ENCODE results near the gene ROBO4. TPM values are rescaled to one million over a fixed set of nuclear protein-coding genes. Genes with fewer than 3 reads are reported as not detected.

Gene ROBO4
- total RNA-seq, 2 experiments from 2014 or later = not detected

DNA sequence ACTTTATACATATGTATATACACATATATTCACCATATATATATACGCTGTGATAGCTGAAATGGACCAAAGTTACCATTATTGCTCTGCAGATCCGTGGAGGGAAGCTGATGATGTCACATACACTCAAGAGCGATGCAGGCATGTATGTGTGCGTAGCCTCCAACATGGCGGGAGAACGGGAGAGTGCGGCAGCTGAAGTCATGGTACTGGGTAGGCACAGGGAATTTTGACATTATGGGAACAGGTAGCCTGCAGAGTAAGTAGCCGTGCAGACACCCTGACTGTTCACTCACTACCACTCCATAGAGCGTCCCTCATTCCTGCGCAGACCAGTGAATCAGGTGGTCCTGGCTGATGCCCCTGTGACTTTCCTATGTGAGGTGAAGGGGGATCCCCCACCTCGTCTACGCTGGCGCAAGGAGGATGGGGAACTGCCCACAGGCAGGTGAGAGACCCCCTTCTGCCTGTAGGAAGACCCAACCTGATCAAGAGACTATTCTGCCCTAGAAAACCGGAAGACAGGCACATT, 27.7 kb downstream of the ROBO4 start:
- DNase-seq = no peak
- ChIA-PET CTCF (no interaction called here), POLR2A (no interaction called here)
- Mint-ChIP-seq H3K36me3 (ENCODE audit: low read depth) (no peaks in the 10 kb centered on the region), H3K4me1 (ENCODE audit: low read depth) (peaks cover 26% of the 10 kb centered on the region), H3K27ac (no peak overlapping the region), H3K27me3 (peaks cover 76% of the 10 kb centered on the region), H3K4me3 (no peak overlapping the region), H3K9me3 (no peaks in the 10 kb centered on the region)
- intact Hi-C loops (cut with micrococcal nuclease) = no loop called here
- TF ChIP-seq, protein P1, sequence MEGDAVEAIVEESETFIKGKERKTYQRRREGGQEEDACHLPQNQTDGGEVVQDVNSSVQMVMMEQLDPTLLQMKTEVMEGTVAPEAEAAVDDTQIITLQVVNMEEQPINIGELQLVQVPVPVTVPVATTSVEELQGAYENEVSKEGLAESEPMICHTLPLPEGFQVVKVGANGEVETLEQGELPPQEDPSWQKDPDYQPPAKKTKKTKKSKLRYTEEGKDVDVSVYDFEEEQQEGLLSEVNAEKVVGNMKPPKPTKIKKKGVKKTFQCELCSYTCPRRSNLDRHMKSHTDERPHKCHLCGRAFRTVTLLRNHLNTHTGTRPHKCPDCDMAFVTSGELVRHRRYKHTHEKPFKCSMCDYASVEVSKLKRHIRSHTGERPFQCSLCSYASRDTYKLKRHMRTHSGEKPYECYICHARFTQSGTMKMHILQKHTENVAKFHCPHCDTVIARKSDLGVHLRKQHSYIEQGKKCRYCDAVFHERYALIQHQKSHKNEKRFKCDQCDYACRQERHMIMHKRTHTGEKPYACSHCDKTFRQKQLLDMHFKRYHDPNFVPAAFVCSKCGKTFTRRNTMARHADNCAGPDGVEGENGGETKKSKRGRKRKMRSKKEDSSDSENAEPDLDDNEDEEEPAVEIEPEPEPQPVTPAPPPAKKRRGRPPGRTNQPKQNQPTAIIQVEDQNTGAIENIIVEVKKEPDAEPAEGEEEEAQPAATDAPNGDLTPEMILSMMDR (IDR thresholded peaks at IDR 0.05) = no peak
- ATAC-seq = no peak

- H3K36me3 Mint-ChIP-seq (ENCODE audit: low read depth) = no peaks in the 10 kb centered on the region
- DNase-seq (no peak), ATAC-seq (no peak)
- peaks cover 77% of the 10 kb centered on the region for H3K27me3 Mint-ChIP-seq
- CTCF ChIA-PET = no interaction called here
- TF ChIP-seq, protein P1 (IDR thresholded peaks at IDR 0.05) = no peak
- POLR2A ChIA-PET = interaction anchor here (0.6 kb wide), 1 partner anchor 246 kb away, joined by 3 read pairs; the partner anchor contains the start of gene TBRG1
- no peak overlapping the region for H3K27ac Mint-ChIP-seq
- intact Hi-C loops (cut with micrococcal nuclease) = no loop called here
- H3K4me3 Mint-ChIP-seq = no peak overlapping the region
- no peaks in the 10 kb centered on the region for H3K9me3 Mint-ChIP-seq
- H3K4me1 Mint-ChIP-seq (ENCODE audit: low read depth) = peaks cover 28% of the 10 kb centered on the region
These were observed 28.3 kb downstream of the ROBO4 start for GRCh38 chr11:124869331-124869730.

- POLR2A ChIA-PET = interaction anchor here (0.6 kb wide), 1 partner anchor 246 kb away, joined by 3 read pairs; the partner anchor contains the start of gene TBRG1
- no peak overlapping the region for H3K27ac Mint-ChIP-seq
- CTCF ChIA-PET = no interaction called here
- no peak for DNase-seq
- ATAC-seq = no peak
- H3K4me1 Mint-ChIP-seq (ENCODE audit: low read depth) = peaks cover 29% of the 10 kb centered on the region
- intact Hi-C loops (cut with micrococcal nuclease) = no loop called here
- peaks cover 84% of the 10 kb centered on the region for H3K27me3 Mint-ChIP-seq
- no peak overlapping the region for H3K4me3 Mint-ChIP-seq
- TF ChIP-seq, protein P1 (IDR thresholded peaks at IDR 0.05) = no peak
- H3K36me3 Mint-ChIP-seq (ENCODE audit: low read depth) = no peaks in the 10 kb centered on the region
- no peaks in the 10 kb centered on the region for H3K9me3 Mint-ChIP-seq
These were observed 29.1 kb downstream of the ROBO4 start for GRCh38 chr11:124868331-124869274.

DNA sequence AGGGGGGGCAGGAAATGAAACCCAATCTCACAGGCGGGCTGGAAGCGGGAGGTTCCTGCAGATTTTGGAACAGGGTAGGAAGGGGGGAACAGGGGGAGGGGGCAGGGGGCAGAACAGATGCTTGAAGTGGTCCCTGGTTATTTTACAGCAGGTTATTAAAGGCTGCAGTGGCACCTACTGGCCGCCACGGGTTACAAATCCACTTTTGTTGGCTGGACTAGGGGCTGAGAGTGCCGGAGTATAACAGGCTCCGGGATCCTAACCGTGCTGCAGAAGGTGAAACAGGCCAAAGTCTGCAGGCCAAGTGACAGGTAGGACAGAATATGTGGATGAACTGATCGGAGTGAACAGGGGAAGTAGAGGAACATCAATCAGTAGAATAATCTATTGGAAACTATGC, 30.0 kb downstream of the ROBO4 start:
- intact Hi-C loops (cut with micrococcal nuclease) = loop anchor here (2.0 kb wide), 1 partner anchor 31 kb away; no protein-coding TSS in a partner anchor
- ChIA-PET CTCF (interaction anchor here (1.9 to 3.3 kb wide), 6 partner anchors 8 to 198 kb away, joined by 4 to 37 read pairs (median 22); no protein-coding TSS in a partner anchor), POLR2A (no interaction called here)
- H3K4me3 Mint-ChIP-seq = no peak overlapping the region
- no peaks in the 10 kb centered on the region for H3K36me3 Mint-ChIP-seq (ENCODE audit: low read depth)
- peak; percentile 60 for ATAC-seq
- H3K27me3 Mint-ChIP-seq = peaks cover 86% of the 10 kb centered on the region
- no peak overlapping the region for H3K27ac Mint-ChIP-seq
- H3K9me3 Mint-ChIP-seq = no peaks in the 10 kb centered on the region
- H3K4me1 Mint-ChIP-seq (ENCODE audit: low read depth) = peaks cover 36% of the 10 kb centered on the region
- TF ChIP-seq, protein P1 (IDR thresholded peaks at IDR 0.05) = peak; percentile 62
- DNase-seq = peak; percentile 52

Measured in activated CD8-positive, alpha-beta T cell treated with anti-CD3 and anti-CD28 coated beads for 36 hours (primary cell).